H1 (cell line): ENCODE data around the gene PRR7. TPM values are rescaled to one million over a fixed set of nuclear protein-coding genes. Genes with fewer than 3 reads are reported as not detected.

Source experiments
- CTCF ChIA-PET: fragments of 300-600 bp; sonication (Branson Sonifier 250); formaldehyde crosslinking; loops from one replicate; lab custom pipeline; 2021; ENCODE audit not compliant: partially characterized antibody; lab: Charles Lee
- POLR2A ChIA-PET: fragments of 300-600 bp; sonication (Branson Sonifier 250); formaldehyde crosslinking; loops from one replicate; lab custom pipeline; 2021; ENCODE audit warnings: inconsistent platforms; ENCODE audit not compliant: partially characterized antibody; lab: Charles Lee
- DNase-seq, 2 experiments: peaks; one replicate each; pipeline versions ENCODE4 v3.0.0 to v3.0.0-alpha.2; 2010 to 2022; ENCODE audit warnings: low spot score in 2 of 2, low read depth in 1 of 2, mixed read lengths in 1 of 2
- FAIRE-seq: peaks from 2 replicates; lab custom pipeline; 2011; peaks lifted over from hg19 to GRCh38; lab: Jason Lieb, UNC
- H2AFZ ChIP-seq: 2 replicates; pipeline ENCODE4 v1.8.1; 2012; ENCODE audit warnings: low read length, inconsistent platforms
- H2AK5ac ChIP-seq: 2 replicates; pipeline ENCODE4 v1.6.1; 2013; ENCODE audit warnings: low read depth, low read length
- H2BK120ac ChIP-seq: replicated peaks from 2 replicates; pipeline ENCODE3; 2013; ENCODE audit warnings: low read depth, low read length, inconsistent platforms
- H2BK12ac ChIP-seq: 2 replicates; pipeline ENCODE4 v1.6.1; 2013; ENCODE audit warnings: low read depth, low read length
- H2BK15ac ChIP-seq: 2 replicates; pipeline ENCODE4 v1.6.1; 2013; ENCODE audit warnings: low read length
- H2BK20ac ChIP-seq: 2 replicates; pipeline ENCODE4 v1.6.1; 2013; ENCODE audit warnings: low read length
- H2BK5ac ChIP-seq: 2 replicates; pipeline ENCODE4 v1.6.1; 2013; ENCODE audit warnings: low read depth, low read length
- H3K14ac ChIP-seq: 2 replicates; pipeline ENCODE4 v1.6.1; 2013; ENCODE audit warnings: inconsistent platforms; ENCODE audit not compliant: insufficient read length
- H3K18ac ChIP-seq: 2 replicates; pipeline ENCODE4 v1.6.1; 2013; ENCODE audit warnings: low read length; ENCODE audit errors: extremely low read depth
- H3K23ac ChIP-seq: 2 replicates; pipeline ENCODE4 v1.6.1; 2013; ENCODE audit warnings: inconsistent platforms; ENCODE audit not compliant: insufficient read length
- H3K23me2 ChIP-seq: 2 replicates; pipeline ENCODE4 v1.6.1; 2013; ENCODE audit warnings: low read depth, low read length
- H3K27ac ChIP-seq: 2 replicates; pipeline ENCODE4 v1.6.1; 2011; ENCODE audit warnings: low read depth, low read length, inconsistent platforms
- H3K27me3 ChIP-seq, 4 experiments: replicated peaks in 1 of 4; 1 replicate in 1 of 4; 2 replicates in 3 of 4; pipeline versions ENCODE4 v1.6.1 to v1.8.1; 2011 to 2013; ENCODE audit warnings: low read length in 3 of 4, mild to moderate bottlenecking in 3 of 4, inconsistent platforms in 2 of 4, mixed read lengths in 2 of 4, moderate library complexity in 1 of 4; ENCODE audit not compliant: control insufficient read depth in 3 of 4, insufficient read depth in 3 of 4; ENCODE audit errors: extremely low read depth in 1 of 4
- H3K36me3 ChIP-seq, 4 experiments: 2 replicates each; pipeline versions ENCODE4 v1.6.1 to v1.8.1; 2011 to 2013; ENCODE audit warnings: mild to moderate bottlenecking in 4 of 4, low read length in 3 of 4, moderate library complexity in 2 of 4, control low read depth in 1 of 4, inconsistent platforms in 1 of 4; ENCODE audit not compliant: insufficient read depth in 4 of 4, control insufficient read depth in 2 of 4
- H3K4ac ChIP-seq: replicated peaks from 2 replicates; pipeline ENCODE3; 2013; ENCODE audit warnings: low read length, low read depth, mixed read lengths, inconsistent platforms; ENCODE audit not compliant: insufficient read length
- H3K4me1 ChIP-seq, 4 experiments: replicated peaks in 1 of 4; 1 replicate in 1 of 4; 2 replicates in 3 of 4; pipeline versions ENCODE4 v1.6.1 to v1.8.1; 2011 to 2013; ENCODE audit warnings: low read length in 3 of 4, inconsistent platforms in 2 of 4, mixed read lengths in 1 of 4; ENCODE audit not compliant: insufficient read depth in 4 of 4, control insufficient read depth in 3 of 4
- H3K4me2 ChIP-seq, 2 experiments: 2 replicates each; pipeline versions ENCODE4 v1.6.1 to v1.8.1; 2011 to 2013; ENCODE audit warnings: low read depth in 2 of 2, low read length in 2 of 2, control low read depth in 1 of 2, inconsistent platforms in 1 of 2, mild to moderate bottlenecking in 1 of 2; ENCODE audit not compliant: insufficient read depth in 1 of 2
- H3K4me3 ChIP-seq, 4 experiments: fragments of 200-600, 300-600 bp in 1 of 4; sonication (generic), shearing (Covaris generic), sonication (Bioruptor Twin) in 1 of 4; 2 replicates each; pipeline versions ENCODE4 v1.5.1 to v1.8.1; 2011 to 2016; ENCODE audit warnings: low read length in 4 of 4, low read depth in 3 of 4, control low read depth in 2 of 4, inconsistent platforms in 2 of 4, mild to moderate bottlenecking in 2 of 4, mixed read lengths in 1 of 4, moderate library complexity in 1 of 4; ENCODE audit not compliant: insufficient read depth in 2 of 4; ENCODE audit errors: extremely low read depth in 1 of 4
- H3K56ac ChIP-seq: replicated peaks from 2 replicates; pipeline ENCODE3; 2013; ENCODE audit warnings: low read depth, mild to moderate bottlenecking, mixed read lengths, low read length, inconsistent platforms; ENCODE audit not compliant: insufficient read length
- H3K79me1 ChIP-seq: 2 replicates; pipeline ENCODE4 v1.6.1; 2013; ENCODE audit warnings: low read depth, low read length, control low read depth
- H3K79me2 ChIP-seq, 2 experiments: 2 replicates each; pipeline versions ENCODE4 v1.6.1 to v1.8.1; 2012 to 2013; ENCODE audit warnings: low read length in 2 of 2, mild to moderate bottlenecking in 2 of 2, inconsistent platforms in 1 of 2; ENCODE audit not compliant: insufficient read depth in 2 of 2, control insufficient read depth in 1 of 2
- H3K9ac ChIP-seq, 4 experiments: replicated peaks in 1 of 4; 1 replicate in 1 of 4; 2 replicates in 3 of 4; pipeline versions ENCODE4 v1.6.1 to v1.8.1; 2011 to 2013; ENCODE audit warnings: low read depth in 3 of 4, low read length in 3 of 4, control low read depth in 2 of 4, mild to moderate bottlenecking in 2 of 4, moderate library complexity in 2 of 4, inconsistent platforms in 1 of 4; ENCODE audit errors: extremely low read depth in 1 of 4
- H3K9me3 ChIP-seq, 2 experiments: 2 replicates each; pipeline versions ENCODE4 v1.6.1 to v1.8.1; 2012 to 2013; ENCODE audit warnings: mild to moderate bottlenecking in 2 of 2, moderate library complexity in 2 of 2, control low read depth in 1 of 2, inconsistent platforms in 1 of 2, low read depth in 1 of 2, low read length in 1 of 2, mixed read lengths in 1 of 2; ENCODE audit not compliant: insufficient read depth in 2 of 2
- H4K20me1 ChIP-seq, 2 experiments: replicated peaks in 1 of 2; 2 replicates each; pipeline versions ENCODE3 to v1.8.1; 2011 to 2013; ENCODE audit warnings: inconsistent platforms in 2 of 2, low read length in 2 of 2, mild to moderate bottlenecking in 1 of 2; ENCODE audit not compliant: insufficient read depth in 2 of 2, control insufficient read depth in 1 of 2
- H4K5ac ChIP-seq: 2 replicates; pipeline ENCODE4 v1.6.1; 2013; ENCODE audit warnings: low read length, low read depth, mixed read lengths, inconsistent platforms; ENCODE audit not compliant: insufficient read length
- H4K8ac ChIP-seq: 2 replicates; pipeline ENCODE4 v1.8.0; 2013; ENCODE audit warnings: mild to moderate bottlenecking, moderate library complexity, low read length, inconsistent platforms; ENCODE audit not compliant: insufficient read depth; ENCODE audit errors: extremely low read depth
- H4K91ac ChIP-seq: replicated peaks from 2 replicates; pipeline ENCODE3; 2013; ENCODE audit warnings: low read length, mixed read lengths, inconsistent platforms; ENCODE audit not compliant: insufficient read length
- CBX8 ChIP-seq: fragments of 300-800, 300-1000 bp; sonication (generic); IDR thresholded peaks from 2 replicates; pipeline ENCODE4 v1.7.1; 2016; ENCODE audit warnings: low read depth, low read length, borderline replicate concordance
- CEBPB ChIP-seq: IDR thresholded peaks from 2 replicates; pipeline ENCODE4 v1.6.1; 2012; ENCODE audit warnings: low read depth, low read length
- CHD1 ChIP-seq: IDR thresholded peaks from 2 replicates; pipeline ENCODE4 v1.6.1; 2012; ENCODE audit warnings: low read depth, low read length, improper control_type of control experiment
- HDAC2 ChIP-seq, 2 experiments: fragments of 300-600 bp in 1 of 2; sonication (generic) in 1 of 2; IDR thresholded peaks; 2 replicates each; pipeline ENCODE4 v1.6.1; 2011 to 2012; ENCODE audit warnings: low read depth in 2 of 2, low read length in 2 of 2, mild to moderate bottlenecking in 2 of 2, moderate library complexity in 2 of 2, borderline replicate concordance in 1 of 2, inconsistent platforms in 1 of 2
- JUN ChIP-seq: IDR thresholded peaks from 2 replicates; pipeline ENCODE4 v1.6.1; 2011; ENCODE audit warnings: low read depth, mild to moderate bottlenecking, improper control_type of control experiment, low read length
- KDM1A ChIP-seq: fragments of 200-600, 300-600 bp; sonication (generic); IDR thresholded peaks from 2 replicates; pipeline ENCODE4 v1.7.1; 2016; ENCODE audit warnings: mild to moderate bottlenecking, low read length, borderline replicate concordance
- POLR2A ChIP-seq, 2 experiments: IDR thresholded peaks; 1 replicate in 1 of 2; 2 replicates in 1 of 2; pipeline ENCODE4 v1.6.1; 2011; ENCODE audit warnings: low read depth in 2 of 2, low read length in 2 of 2, mild to moderate bottlenecking in 2 of 2; ENCODE audit errors: control extremely low read depth in 1 of 2
- RBBP5 ChIP-seq: IDR thresholded peaks from 2 replicates; pipeline ENCODE4 v1.7.1; 2012; ENCODE audit warnings: low read depth, mild to moderate bottlenecking, inconsistent platforms, low read length, moderate library complexity, borderline replicate concordance
- RFX5 ChIP-seq: IDR thresholded peaks from 2 replicates; pipeline ENCODE4 v1.6.1; 2011; ENCODE audit warnings: low read depth, low read length, improper control_type of control experiment, borderline replicate concordance
- SIRT6 ChIP-seq: IDR thresholded peaks from one replicate; pipeline ENCODE4 v1.7.1; 2012; ENCODE audit warnings: low read length, inconsistent platforms
- SP1 ChIP-seq: IDR thresholded peaks from 2 replicates; pipeline ENCODE4 v1.6.1; 2011; ENCODE audit warnings: low read depth, low read length
- TAF7 ChIP-seq: optimal IDR thresholded peaks from 2 replicates; pipeline ENCODE3; 2011; ENCODE audit warnings: low read depth, mild to moderate bottlenecking, inconsistent platforms, low read length, moderate library complexity, borderline replicate concordance
- USF2 ChIP-seq: IDR thresholded peaks from 2 replicates; pipeline ENCODE4 v1.6.1; 2011; ENCODE audit warnings: low read length, improper control_type of control experiment
- WGBS, 2 experiments: shearing (Covaris generic) in 1 of 2; methylation state at CpG; one replicate each; pipeline versions ENCODE4 v1.1.6 to v1.1.7; 2013 to 2015; ENCODE audit warnings: low lambda C conversion rate in 2 of 2, mixed read lengths in 2 of 2, inconsistent platforms in 1 of 2, low coverage in 1 of 2, missing lambda C conversion rate in 1 of 2; ENCODE audit not compliant: insufficient replicate concordance in 2 of 2, insufficient coverage in 1 of 2, insufficient read length in 1 of 2; ENCODE audit errors: extremely low coverage in 1 of 2, missing lambda C conversion rate in 1 of 2; 5-methylcytosine and 5-hydroxymethylcytosine counted together
- polyA plus RNA-seq, 7 experiments: library from polyadenylated mRNA; depleted of rRNA in 3 of 7; stranded (reverse) in 5 of 7; unstranded in 2 of 7; fragments of >200 nt in 5 of 7; fragments of 200-250 nt in 2 of 7; gene quantifications; 1 replicate in 5 of 7; 2 replicates in 1 of 7; 4 replicates in 1 of 7; pipeline versions ENCODE4 v1.2.1 to v1.2.3, GENCODE V29; 2011 to 2013; ENCODE audit warnings: missing spikeins in 2 of 7, mixed read lengths in 2 of 7
- total RNA-seq: library from RNA; stranded (reverse); fragmentation: NEBNext Ultra II Directional; extraction: Animal tissue kit (Norgen Biotek cat#: 25700); gene quantifications from 2 replicates; pipeline ENCODE4 v1.2.1, GENCODE V29; 2021

The PRR7 gene
- total and polyA plus RNA-seq, 2 of the 8 experiments (the other 6 are each of a cell fraction or from before 2014, with no cell fraction given): 8.0 to 11.8 TPM

- no peak overlapping the region for H2AFZ ChIP-seq
- H2AK5ac ChIP-seq: no peak overlapping the region
- FAIRE-seq (no peak), DNase-seq (no peak)
- H2BK120ac ChIP-seq: no peak overlapping the region
- H3K4me1 ChIP-seq: peaks cover 0 to 5% (median 2%) of the 10 kb centered on the region in 4 experiments; a peak in 3 of 7 replicates
- H4K8ac ChIP-seq: 0 out of 2 replicates have a peak overlapping the region, but pooled peaks have one; percentile 57
- H2BK5ac ChIP-seq: no peak overlapping the region
- H3K14ac ChIP-seq: no peak overlapping the region
- ChIA-PET CTCF (interaction anchor here (0.8 to 23.6 kb wide), 11 partner anchors 10 to 142 kb away, joined by 3 to 430 read pairs (median 5); partner anchors contain the start of gene SLC34A1), POLR2A (interaction anchor here (0.6 to 67.5 kb wide), 12 partner anchors 8 to 130 kb away, joined by 3 to 3349 read pairs (median 4); partner anchors contain the start of genes DBN1, DOK3, F12 and GRK6)
- H3K4me3 ChIP-seq: no peak overlapping the region
- WGBS, 2 experiments: 88% methylated on average over 4 of the region's 4 CpGs; no CpG with 5 or more reads in 1 of the 2 experiments
- no peak overlapping the region for H3K56ac ChIP-seq
- no peak overlapping the region for H2BK15ac ChIP-seq
- H3K4me2 ChIP-seq: no peak overlapping the region
- no peak overlapping the region for H3K18ac ChIP-seq
- no peaks in the 10 kb centered on the region for H3K27me3 ChIP-seq
- no peak overlapping the region for H3K23ac ChIP-seq
- no peaks in the 10 kb centered on the region for H3K23me2 ChIP-seq
- no peak overlapping the region for H3K4ac ChIP-seq
- no peaks in the 10 kb centered on the region for H3K9me3 ChIP-seq
- no peak overlapping the region for H3K27ac ChIP-seq
- no peak overlapping the region for H2BK20ac ChIP-seq
- H3K36me3 ChIP-seq: peaks cover 10 to 35% (median 24%) of the 10 kb centered on the region in 4 experiments; a peak in 6 of 8 replicates
- H4K20me1 ChIP-seq: peaks cover 0 to 10% of the 10 kb centered on the region in 2 experiments
- H3K79me1 ChIP-seq: no peaks in the 10 kb centered on the region
- no peak overlapping the region for H4K91ac ChIP-seq
- H3K79me2 ChIP-seq: no peaks in the 10 kb centered on the region
- H2BK12ac ChIP-seq: no peak overlapping the region
- no peak overlapping the region for H3K9ac ChIP-seq
- no peak overlapping the region for H4K5ac ChIP-seq
- TF ChIP-seq JUN (no peak), SP1 (no peak), TAF7 (no peak), CHD1 (no peak), KDM1A (no peak), SIRT6 (no peak), USF2 (no peak), CBX8 (no peak), RFX5 (no peak), CEBPB (no peak), RBBP5 (no peak), HDAC2 (IDR thresholded peaks at IDR 0.05; ENCODE audit: borderline replicate concordance in 1 of 2, low read depth in 2 of 2, low read length in 2 of 2) (no peak), POLR2A (IDR thresholded peaks at IDR 0.05; ENCODE audit: control extremely low read depth in 1 of 2, low read depth in 2 of 2, low read length in 2 of 2) (no peak)
Measured at GRCh38 chr5:177437623-177438022, 9.0 kb upstream of the PRR7 start.
